ENCODE data around the gene ADGRD2. TPM values are rescaled to one million over a fixed set of nuclear protein-coding genes. Genes with fewer than 3 reads are reported as not detected.

ADGRD2 gene
- total RNA-seq, 4 donors from 2014 or later: not detected

DNA sequence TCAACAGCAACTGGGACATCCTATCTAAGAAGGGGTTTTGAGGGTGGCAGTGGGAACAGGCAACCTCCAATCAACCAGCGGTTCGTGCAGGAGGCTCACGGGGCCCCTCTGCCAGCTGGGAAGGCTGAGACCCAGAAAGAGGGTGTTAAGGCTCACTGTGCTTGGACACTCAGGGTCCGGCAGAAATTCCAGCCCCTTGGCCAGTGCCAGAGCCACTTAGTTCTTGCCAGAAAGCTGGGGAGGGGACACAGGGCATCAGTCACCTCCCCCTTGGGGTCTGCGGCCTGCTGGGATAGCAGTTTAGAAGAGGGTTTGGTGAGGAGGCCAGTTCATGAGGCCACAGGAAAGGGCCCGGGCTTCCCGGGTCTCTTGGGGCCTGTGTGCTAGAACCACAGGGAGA, 20.5 kb downstream of the ADGRD2 start:
- no peaks in the 10 kb centered on the region for H3K4me1 ChIP-seq
- no peaks in the 10 kb centered on the region for H3K36me3 ChIP-seq
- no peak overlapping the region for H3K4me3 ChIP-seq
- no peaks in the 10 kb centered on the region for H3K27me3 ChIP-seq
- TF ChIP-seq POLR2A (IDR thresholded peaks at IDR 0.05): no peak
- TF ChIP-seq, protein P1, sequence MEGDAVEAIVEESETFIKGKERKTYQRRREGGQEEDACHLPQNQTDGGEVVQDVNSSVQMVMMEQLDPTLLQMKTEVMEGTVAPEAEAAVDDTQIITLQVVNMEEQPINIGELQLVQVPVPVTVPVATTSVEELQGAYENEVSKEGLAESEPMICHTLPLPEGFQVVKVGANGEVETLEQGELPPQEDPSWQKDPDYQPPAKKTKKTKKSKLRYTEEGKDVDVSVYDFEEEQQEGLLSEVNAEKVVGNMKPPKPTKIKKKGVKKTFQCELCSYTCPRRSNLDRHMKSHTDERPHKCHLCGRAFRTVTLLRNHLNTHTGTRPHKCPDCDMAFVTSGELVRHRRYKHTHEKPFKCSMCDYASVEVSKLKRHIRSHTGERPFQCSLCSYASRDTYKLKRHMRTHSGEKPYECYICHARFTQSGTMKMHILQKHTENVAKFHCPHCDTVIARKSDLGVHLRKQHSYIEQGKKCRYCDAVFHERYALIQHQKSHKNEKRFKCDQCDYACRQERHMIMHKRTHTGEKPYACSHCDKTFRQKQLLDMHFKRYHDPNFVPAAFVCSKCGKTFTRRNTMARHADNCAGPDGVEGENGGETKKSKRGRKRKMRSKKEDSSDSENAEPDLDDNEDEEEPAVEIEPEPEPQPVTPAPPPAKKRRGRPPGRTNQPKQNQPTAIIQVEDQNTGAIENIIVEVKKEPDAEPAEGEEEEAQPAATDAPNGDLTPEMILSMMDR (IDR thresholded peaks at IDR 0.05): no peak
- no peak overlapping the region for H3K27ac ChIP-seq
- no peak for DNase-seq
- no peaks in the 10 kb centered on the region for H3K9me3 ChIP-seq

DNA sequence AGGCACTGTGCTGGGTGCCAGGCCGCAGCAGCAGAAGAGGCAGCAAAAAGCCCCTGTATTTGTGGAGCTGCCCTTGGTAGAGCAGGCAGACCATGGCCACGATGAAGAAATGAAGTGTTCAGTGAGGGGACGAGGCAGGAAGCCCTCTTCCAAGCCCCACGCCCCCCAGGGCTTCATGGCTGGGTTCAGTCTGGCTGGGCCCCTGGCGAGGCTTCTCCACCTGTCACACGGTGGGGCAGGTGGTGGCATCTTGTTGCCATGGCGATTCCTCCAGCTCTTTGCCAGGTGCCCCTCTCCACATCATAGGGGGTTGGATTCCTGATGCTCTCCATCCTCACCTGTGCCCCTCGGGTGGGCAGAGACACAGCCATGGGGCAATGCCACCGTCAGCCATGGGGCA, 21.5 kb downstream of the ADGRD2 start:
- H3K4me1 ChIP-seq: no peaks in the 10 kb centered on the region
- no peak overlapping the region for H3K4me3 ChIP-seq
- no peak for DNase-seq
- H3K27ac ChIP-seq: no peak overlapping the region
- no peaks in the 10 kb centered on the region for H3K36me3 ChIP-seq
- peaks cover 0 to under 1% of the 10 kb centered on the region in 2 donors for H3K27me3 ChIP-seq
- TF ChIP-seq, protein P1 (IDR thresholded peaks at IDR 0.05): no peak
- TF ChIP-seq POLR2A (IDR thresholded peaks at IDR 0.05): no peak
- H3K9me3 ChIP-seq: no peaks in the 10 kb centered on the region

DNA sequence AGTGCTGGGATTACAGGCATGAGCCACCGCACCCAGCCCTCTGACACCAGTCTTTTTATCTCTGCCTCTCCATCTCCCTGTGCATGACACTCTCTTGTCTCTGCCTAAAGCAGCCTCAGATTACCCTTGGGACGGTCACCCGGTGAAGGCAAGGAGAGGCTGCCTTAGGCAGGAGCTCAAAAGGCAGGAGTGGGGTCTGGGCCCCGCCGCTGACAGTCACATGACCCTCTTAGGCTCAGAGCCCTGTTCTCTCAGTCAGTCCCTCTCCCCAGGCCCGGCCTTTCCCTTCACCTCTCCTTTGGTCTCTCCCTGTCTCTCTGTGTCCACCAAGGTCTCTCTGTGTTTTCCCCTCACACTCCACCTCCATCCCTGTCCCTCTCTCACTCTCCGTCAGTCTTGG, 22.5 kb downstream of the ADGRD2 start:
- Histone ChIP-seq H3K27me3 (peaks cover 0 to 10% of the 10 kb centered on the region in 2 donors), H3K27ac (no peak overlapping the region), H3K36me3 (no peaks in the 10 kb centered on the region), H3K9me3 (no peaks in the 10 kb centered on the region), H3K4me1 (peaks cover 0 to 8% (median 2%) of the 10 kb centered on the region in 4 donors), H3K4me3 (no peak overlapping the region)
- TF ChIP-seq, protein P1 (IDR thresholded peaks at IDR 0.05): no peak
- TF ChIP-seq POLR2A (IDR thresholded peaks at IDR 0.05): no peak
- DNase-seq: no peak

DNA sequence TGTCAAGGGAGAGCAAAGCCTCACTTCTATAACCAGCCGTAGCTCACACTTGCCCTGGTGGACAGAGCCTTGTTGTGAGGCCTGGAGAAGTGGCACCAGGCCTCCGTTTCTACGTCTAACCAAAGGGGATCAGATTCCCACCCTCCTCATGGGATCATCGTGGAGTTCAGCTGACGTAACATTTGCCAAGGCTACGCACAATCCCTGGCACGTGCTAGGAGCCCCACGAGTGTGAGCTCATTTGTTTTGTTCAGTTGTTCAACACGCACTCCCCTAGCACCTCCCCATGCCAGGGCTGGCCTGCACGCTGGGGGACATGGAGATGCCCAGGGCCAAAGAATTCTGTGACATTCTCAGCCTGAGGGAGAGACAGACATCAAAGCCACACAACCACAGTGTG, 23.1 kb downstream of the ADGRD2 start:
- Histone ChIP-seq H3K9me3 (no peaks in the 10 kb centered on the region), H3K27ac (no peak overlapping the region), H3K27me3 (peaks cover 0 to 16% of the 10 kb centered on the region in 2 donors), H3K36me3 (no peaks in the 10 kb centered on the region), H3K4me1 (peaks cover 0 to 11% (median 2%) of the 10 kb centered on the region in 4 donors), H3K4me3 (no peak overlapping the region)
- TF ChIP-seq POLR2A (IDR thresholded peaks at IDR 0.05): no peak
- TF ChIP-seq, protein P1 (IDR thresholded peaks at IDR 0.05): no peak
- DNase-seq: no peak

DNA sequence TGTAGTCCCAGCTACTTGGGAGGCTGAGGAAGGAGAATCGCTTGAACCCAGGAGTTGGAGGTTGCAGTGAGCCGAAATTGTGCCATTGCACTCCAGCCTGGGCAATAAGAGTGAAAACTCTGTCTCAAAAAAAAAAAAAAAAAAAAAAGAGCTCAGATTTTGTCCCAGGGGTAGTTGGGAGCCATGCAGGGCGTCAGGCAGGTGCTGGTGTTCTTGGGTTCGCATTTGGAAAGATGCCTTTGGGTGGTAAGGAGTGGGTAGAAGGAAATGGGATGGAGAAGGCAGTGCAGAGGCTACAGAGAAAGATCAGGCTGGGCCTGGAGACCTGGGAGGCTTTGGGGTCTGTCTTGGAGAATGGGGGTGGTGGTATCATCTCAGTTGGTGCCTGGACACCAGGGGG, 23.9 kb downstream of the ADGRD2 start:
- Histone ChIP-seq H3K9me3 (no peaks in the 10 kb centered on the region), H3K36me3 (no peaks in the 10 kb centered on the region), H3K4me1 (peaks cover 0 to 11% (median 2%) of the 10 kb centered on the region in 4 donors), H3K27me3 (peaks cover 0 to 23% of the 10 kb centered on the region in 2 donors), H3K27ac (no peak overlapping the region), H3K4me3 (no peak overlapping the region)
- TF ChIP-seq POLR2A (IDR thresholded peaks at IDR 0.05): no peak
- TF ChIP-seq, protein P1 (IDR thresholded peaks at IDR 0.05): no peak
- no peak for DNase-seq

Data from Peyer's patch (tissue), 4 donors.